Activated CD8-positive, alpha-beta T cell treated with anti-CD3 and anti-CD28 coated beads, Interleukin-2, amount 10 ng/mL, durations not matched to agents 7 days and 5 days (primary cell): ENCODE data around the gene TMEFF2. TPM values are rescaled to one million over a fixed set of nuclear protein-coding genes. Genes with fewer than 3 reads are reported as not detected.

Experiments used
- ATAC-seq: fragments of 150-1000 bp; cut with Tn5 transposase; one replicate; pipeline ENCODE4 v1.10.0; 2021; ENCODE audit warnings: moderate library complexity
- CTCF ChIA-PET: fragments of 350-600 bp; sonication (Branson Sonifier 250); formaldehyde crosslinking; loops from one replicate; lab custom pipeline; 2021; ENCODE audit warnings: antibody characterized with exemption; lab: Charles Lee
- POLR2A ChIA-PET: fragments of 350-600 bp; sonication (Branson Sonifier 250); formaldehyde crosslinking; loops from one replicate; lab custom pipeline; 2021; ENCODE audit warnings: antibody characterized with exemption; lab: Charles Lee
- DNase-seq: peaks from one replicate; pipeline ENCODE4 v3.0.0-alpha.2; 2020
- H3K27ac Mint-ChIP-seq: one replicate; pipeline ENCODE4 v1.8.0; 2021; ENCODE audit warnings: mild to moderate bottlenecking, mixed read lengths
- H3K27me3 Mint-ChIP-seq: one replicate; pipeline ENCODE4 v1.8.0; 2021; ENCODE audit warnings: low read depth, mixed read lengths
- H3K36me3 Mint-ChIP-seq: one replicate; pipeline ENCODE4 v1.8.0; 2021; ENCODE audit warnings: low read depth, mixed read lengths
- H3K4me1 Mint-ChIP-seq: one replicate; pipeline ENCODE4 v1.8.0; 2021; ENCODE audit warnings: low read depth, mixed read lengths
- H3K4me3 Mint-ChIP-seq: one replicate; pipeline ENCODE4 v1.8.0; 2021; ENCODE audit warnings: mild to moderate bottlenecking, mixed read lengths
- H3K9me3 Mint-ChIP-seq: one replicate; pipeline ENCODE4 v1.8.0; 2022; ENCODE audit warnings: mixed read lengths; ENCODE audit not compliant: insufficient read depth
- total RNA-seq, 2 experiments: library from RNA; stranded (reverse); gene quantifications; one replicate each; pipeline ENCODE4 v1.2.3, GENCODE V29; 2021

TMEFF2 gene
- total RNA-seq, 2 experiments from 2014 or later, result not detected

DNA sequence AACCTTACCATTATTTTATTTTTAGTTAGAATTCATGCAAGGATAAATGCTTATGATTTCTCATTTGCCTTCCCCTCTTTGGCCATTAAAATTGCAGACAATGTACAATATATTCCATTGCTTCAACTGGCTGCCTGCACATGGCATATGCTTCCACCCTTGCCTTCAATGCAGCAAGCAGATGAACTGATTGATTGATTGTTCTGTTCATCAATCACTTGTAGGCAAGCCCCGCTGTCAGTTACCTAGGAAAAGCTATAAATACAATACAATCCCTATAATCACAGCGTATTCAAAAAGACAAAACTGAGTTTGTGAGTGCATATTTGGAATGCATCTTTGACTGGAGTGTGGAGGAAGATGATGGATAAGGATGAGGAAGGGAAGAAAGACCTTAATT is 274.2 kb downstream of the TMEFF2 start:
- Mint-ChIP-seq H3K9me3 (no peaks in the 10 kb centered on the region), H3K27me3 (peaks cover 3% of the 10 kb centered on the region), H3K4me1 (no peaks in the 10 kb centered on the region), H3K36me3 (no peaks in the 10 kb centered on the region), H3K4me3 (no peak overlapping the region), H3K27ac (no peak overlapping the region)
- ChIA-PET POLR2A (no interaction called here), CTCF (no interaction called here)
- DNase-seq, result no peak
- ATAC-seq, result no peak

DNA sequence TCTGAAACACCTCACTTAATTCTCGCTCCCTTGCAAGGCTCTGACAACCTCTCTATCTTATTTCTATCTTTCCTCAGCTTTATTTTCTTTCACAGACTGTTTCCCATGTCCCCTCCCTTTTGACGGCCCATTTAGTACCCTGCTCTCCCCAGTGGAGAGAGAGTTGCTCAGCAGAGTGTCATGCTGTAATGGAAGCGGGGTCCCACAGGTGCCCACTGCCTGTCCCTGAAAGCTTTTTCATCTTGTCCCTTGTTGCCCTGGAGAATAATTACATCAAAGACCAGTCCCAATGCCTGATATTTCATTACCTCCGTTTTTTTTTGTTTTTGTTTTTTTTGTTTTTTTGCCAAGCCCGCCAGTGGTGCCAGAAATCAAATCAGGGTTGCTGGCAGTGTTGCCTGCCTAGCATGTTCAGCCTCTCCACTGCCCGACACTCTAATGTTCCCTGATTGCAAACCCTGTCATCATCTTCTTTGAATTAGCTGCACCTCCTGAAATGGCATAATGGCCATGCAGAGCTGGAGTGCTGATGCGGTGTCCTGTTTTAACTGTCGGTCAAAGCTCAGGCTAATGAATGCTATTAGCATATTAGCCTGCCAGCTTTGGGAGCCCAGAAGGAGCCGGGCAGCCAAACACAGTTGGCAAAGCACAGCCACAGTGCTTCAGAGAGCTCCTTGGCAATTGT is 276.6 kb downstream of the TMEFF2 start:
- CTCF ChIA-PET, result no interaction called here
- H3K4me3 Mint-ChIP-seq, result no peak overlapping the region
- no peak for ATAC-seq
- no peaks in the 10 kb centered on the region for H3K36me3 Mint-ChIP-seq
- H3K4me1 Mint-ChIP-seq, result no peaks in the 10 kb centered on the region
- H3K27me3 Mint-ChIP-seq, result peaks cover 3% of the 10 kb centered on the region
- DNase-seq, result no peak
- POLR2A ChIA-PET, result no interaction called here
- H3K9me3 Mint-ChIP-seq, result no peaks in the 10 kb centered on the region
- H3K27ac Mint-ChIP-seq, result no peak overlapping the region

DNA sequence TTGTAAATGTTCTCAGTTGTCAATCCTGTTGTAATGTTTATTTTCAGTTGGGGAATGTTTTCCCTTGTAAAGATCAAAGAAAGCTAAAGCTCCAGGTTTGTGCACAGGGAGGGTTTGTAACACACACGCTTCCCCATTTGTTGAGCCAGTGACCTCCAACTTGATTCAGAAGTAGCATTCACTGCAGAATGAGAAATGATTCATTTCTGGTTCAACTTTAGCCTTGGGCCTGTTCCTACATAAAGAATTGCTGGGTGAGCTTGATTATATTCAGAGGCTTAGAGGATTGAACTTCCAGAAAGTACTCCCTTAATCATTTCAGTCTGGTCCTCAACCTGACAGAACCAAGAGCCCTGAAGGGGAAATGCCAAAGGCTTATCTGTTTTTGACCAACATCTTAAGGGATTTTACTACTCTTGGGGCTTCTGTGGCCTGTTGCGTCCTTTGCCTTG is 277.3 kb downstream of the TMEFF2 start:
- no peak for ATAC-seq
- Mint-ChIP-seq H3K36me3 (no peaks in the 10 kb centered on the region), H3K4me3 (no peak overlapping the region), H3K4me1 (no peaks in the 10 kb centered on the region), H3K27ac (no peak overlapping the region), H3K27me3 (peaks cover 3% of the 10 kb centered on the region), H3K9me3 (no peaks in the 10 kb centered on the region)
- no peak for DNase-seq
- ChIA-PET POLR2A (no interaction called here), CTCF (no interaction called here)

- H3K4me1 Mint-ChIP-seq, result no peaks in the 10 kb centered on the region
- ChIA-PET CTCF (no interaction called here), POLR2A (no interaction called here)
- no peaks in the 10 kb centered on the region for H3K36me3 Mint-ChIP-seq
- DNase-seq, result no peak
- no peak for ATAC-seq
- no peaks in the 10 kb centered on the region for H3K9me3 Mint-ChIP-seq
- H3K27me3 Mint-ChIP-seq, result peaks cover 3% of the 10 kb centered on the region
- no peak overlapping the region for H3K27ac Mint-ChIP-seq
- H3K4me3 Mint-ChIP-seq, result no peak overlapping the region
Measured at GRCh38 chr2:191916826-191917225, 277.9 kb downstream of the TMEFF2 start.

- DNase-seq, result no peak
- Mint-ChIP-seq H3K4me3 (no peak overlapping the region), H3K9me3 (no peaks in the 10 kb centered on the region), H3K27ac (no peak overlapping the region), H3K4me1 (no peaks in the 10 kb centered on the region), H3K27me3 (peaks cover 3% of the 10 kb centered on the region), H3K36me3 (no peaks in the 10 kb centered on the region)
- ChIA-PET POLR2A (no interaction called here), CTCF (no interaction called here)
- ATAC-seq, result no peak
Measured at GRCh38 chr2:191915750-191916149, 279.0 kb downstream of the TMEFF2 start.

GRCh38 chr2:191913796-191914195 is 280.9 kb downstream of the TMEFF2 start:
- POLR2A ChIA-PET, result no interaction called here
- ATAC-seq (no peak), DNase-seq (no peak)
- H3K27ac Mint-ChIP-seq, result no peak overlapping the region
- H3K27me3 Mint-ChIP-seq, result peaks cover 6% of the 10 kb centered on the region
- H3K36me3 Mint-ChIP-seq, result no peaks in the 10 kb centered on the region
- CTCF ChIA-PET, result no interaction called here
- no peak overlapping the region for H3K4me3 Mint-ChIP-seq
- no peaks in the 10 kb centered on the region for H3K9me3 Mint-ChIP-seq
- H3K4me1 Mint-ChIP-seq, result no peaks in the 10 kb centered on the region

GRCh38 chr2:191912764-191913163 is 282.0 kb downstream of the TMEFF2 start:
- DNase-seq (no peak), ATAC-seq (no peak)
- no peak overlapping the region for H3K27ac Mint-ChIP-seq
- H3K36me3 Mint-ChIP-seq, result no peaks in the 10 kb centered on the region
- H3K4me1 Mint-ChIP-seq, result no peaks in the 10 kb centered on the region
- peaks cover 4% of the 10 kb centered on the region for H3K27me3 Mint-ChIP-seq
- ChIA-PET CTCF (no interaction called here), POLR2A (no interaction called here)
- no peak overlapping the region for H3K4me3 Mint-ChIP-seq
- no peaks in the 10 kb centered on the region for H3K9me3 Mint-ChIP-seq

GRCh38 chr2:191910518-191910917 is 284.2 kb downstream of the TMEFF2 start:
- ATAC-seq (no peak), DNase-seq (no peak)
- Mint-ChIP-seq H3K36me3 (no peaks in the 10 kb centered on the region), H3K4me3 (no peak overlapping the region), H3K9me3 (no peaks in the 10 kb centered on the region), H3K27me3 (peaks cover 3% of the 10 kb centered on the region), H3K4me1 (no peaks in the 10 kb centered on the region), H3K27ac (no peak overlapping the region)
- POLR2A ChIA-PET, result no interaction called here
- CTCF ChIA-PET, result no interaction called here

DNA sequence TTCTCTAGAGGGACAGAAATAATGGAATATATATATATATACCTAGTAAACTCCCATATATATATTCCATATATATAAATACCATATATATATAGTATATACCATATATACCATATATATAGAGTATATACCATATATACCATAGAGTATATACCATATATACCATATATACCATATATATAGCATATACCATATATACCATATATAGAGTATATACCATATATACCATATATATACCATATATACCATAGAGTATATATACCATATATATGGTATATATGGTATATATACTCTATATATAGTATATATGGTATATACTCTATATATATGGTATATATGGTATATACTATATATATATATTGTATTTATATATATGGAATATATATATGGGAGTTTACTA is 285.9 kb downstream of the TMEFF2 start:
- H3K9me3 Mint-ChIP-seq, result no peaks in the 10 kb centered on the region
- ChIA-PET CTCF (no interaction called here), POLR2A (no interaction called here)
- DNase-seq (no peak), ATAC-seq (no peak)
- H3K4me1 Mint-ChIP-seq, result no peaks in the 10 kb centered on the region
- H3K4me3 Mint-ChIP-seq, result no peak overlapping the region
- H3K27me3 Mint-ChIP-seq, result peaks cover 3% of the 10 kb centered on the region
- no peak overlapping the region for H3K27ac Mint-ChIP-seq
- no peaks in the 10 kb centered on the region for H3K36me3 Mint-ChIP-seq

GRCh38 chr2:191907545-191907944 is 287.2 kb downstream of the TMEFF2 start:
- Mint-ChIP-seq H3K27ac (no peak overlapping the region), H3K36me3 (no peaks in the 10 kb centered on the region), H3K4me3 (no peak overlapping the region), H3K4me1 (no peaks in the 10 kb centered on the region), H3K9me3 (no peaks in the 10 kb centered on the region), H3K27me3 (peaks cover 3% of the 10 kb centered on the region)
- DNase-seq (no peak), ATAC-seq (no peak)
- CTCF ChIA-PET, result no interaction called here
- POLR2A ChIA-PET, result no interaction called here

GRCh38 chr2:191907091-191907490 is 287.6 kb downstream of the TMEFF2 start:
- ChIA-PET CTCF (no interaction called here), POLR2A (no interaction called here)
- ATAC-seq, result no peak

GRCh38 chr2:191905336-191905735 is 289.4 kb downstream of the TMEFF2 start:
- no peak overlapping the region for H3K4me3 Mint-ChIP-seq
- ATAC-seq (no peak), DNase-seq (no peak)
- H3K36me3 Mint-ChIP-seq, result no peaks in the 10 kb centered on the region
- no peaks in the 10 kb centered on the region for H3K4me1 Mint-ChIP-seq
- no peaks in the 10 kb centered on the region for H3K9me3 Mint-ChIP-seq
- ChIA-PET CTCF (no interaction called here), POLR2A (no interaction called here)
- H3K27ac Mint-ChIP-seq, result no peak overlapping the region
- peaks cover under 1% of the 10 kb centered on the region for H3K27me3 Mint-ChIP-seq

More at GRCh38 chr2:191907091-191907490, 287.6 kb downstream of the TMEFF2 start:
- Mint-ChIP-seq H3K27me3 (peaks cover 3% of the 10 kb centered on the region), H3K4me3 (no peak overlapping the region), H3K4me1 (no peaks in the 10 kb centered on the region), H3K27ac (no peak overlapping the region), H3K9me3 (no peaks in the 10 kb centered on the region), H3K36me3 (no peaks in the 10 kb centered on the region)
- no peak for DNase-seq

DNA sequence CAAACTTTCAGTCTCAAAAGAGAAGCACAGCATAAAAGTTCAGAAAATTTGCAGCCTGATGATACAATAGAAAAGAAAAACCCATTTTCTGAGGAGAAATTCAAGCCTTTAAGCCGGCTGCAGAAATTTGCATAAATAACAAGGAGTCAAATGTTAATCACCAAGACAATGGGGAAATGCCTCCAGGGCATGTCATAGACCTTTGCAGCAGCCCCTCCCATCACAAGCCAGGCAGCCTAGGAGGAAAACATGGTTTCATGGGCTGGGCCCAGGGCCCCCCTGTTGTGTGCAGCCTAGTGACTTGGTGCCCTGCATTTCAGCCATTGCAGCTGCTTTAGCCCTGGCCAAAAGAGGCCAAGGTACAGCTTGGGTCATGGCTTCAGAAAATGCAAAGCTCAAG is 293.7 kb downstream of the TMEFF2 start:
- DNase-seq (no peak), ATAC-seq (no peak)
- Mint-ChIP-seq H3K4me3 (no peak overlapping the region), H3K9me3 (no peaks in the 10 kb centered on the region), H3K36me3 (no peaks in the 10 kb centered on the region), H3K27me3 (no peaks in the 10 kb centered on the region), H3K27ac (no peak overlapping the region), H3K4me1 (no peaks in the 10 kb centered on the region)
- ChIA-PET POLR2A (no interaction called here), CTCF (no interaction called here)
